ENCODE results near the gene PUS7L.
"Not testable (repeated sequence)": the region's sequence is repeated elsewhere in the genome, so short reads cannot be mapped to it uniquely, and the experiment has no call there.

The PUS7L gene, protein sequence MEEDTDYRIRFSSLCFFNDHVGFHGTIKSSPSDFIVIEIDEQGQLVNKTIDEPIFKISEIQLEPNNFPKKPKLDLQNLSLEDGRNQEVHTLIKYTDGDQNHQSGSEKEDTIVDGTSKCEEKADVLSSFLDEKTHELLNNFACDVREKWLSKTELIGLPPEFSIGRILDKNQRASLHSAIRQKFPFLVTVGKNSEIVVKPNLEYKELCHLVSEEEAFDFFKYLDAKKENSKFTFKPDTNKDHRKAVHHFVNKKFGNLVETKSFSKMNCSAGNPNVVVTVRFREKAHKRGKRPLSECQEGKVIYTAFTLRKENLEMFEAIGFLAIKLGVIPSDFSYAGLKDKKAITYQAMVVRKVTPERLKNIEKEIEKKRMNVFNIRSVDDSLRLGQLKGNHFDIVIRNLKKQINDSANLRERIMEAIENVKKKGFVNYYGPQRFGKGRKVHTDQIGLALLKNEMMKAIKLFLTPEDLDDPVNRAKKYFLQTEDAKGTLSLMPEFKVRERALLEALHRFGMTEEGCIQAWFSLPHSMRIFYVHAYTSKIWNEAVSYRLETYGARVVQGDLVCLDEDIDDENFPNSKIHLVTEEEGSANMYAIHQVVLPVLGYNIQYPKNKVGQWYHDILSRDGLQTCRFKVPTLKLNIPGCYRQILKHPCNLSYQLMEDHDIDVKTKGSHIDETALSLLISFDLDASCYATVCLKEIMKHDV

DNA sequence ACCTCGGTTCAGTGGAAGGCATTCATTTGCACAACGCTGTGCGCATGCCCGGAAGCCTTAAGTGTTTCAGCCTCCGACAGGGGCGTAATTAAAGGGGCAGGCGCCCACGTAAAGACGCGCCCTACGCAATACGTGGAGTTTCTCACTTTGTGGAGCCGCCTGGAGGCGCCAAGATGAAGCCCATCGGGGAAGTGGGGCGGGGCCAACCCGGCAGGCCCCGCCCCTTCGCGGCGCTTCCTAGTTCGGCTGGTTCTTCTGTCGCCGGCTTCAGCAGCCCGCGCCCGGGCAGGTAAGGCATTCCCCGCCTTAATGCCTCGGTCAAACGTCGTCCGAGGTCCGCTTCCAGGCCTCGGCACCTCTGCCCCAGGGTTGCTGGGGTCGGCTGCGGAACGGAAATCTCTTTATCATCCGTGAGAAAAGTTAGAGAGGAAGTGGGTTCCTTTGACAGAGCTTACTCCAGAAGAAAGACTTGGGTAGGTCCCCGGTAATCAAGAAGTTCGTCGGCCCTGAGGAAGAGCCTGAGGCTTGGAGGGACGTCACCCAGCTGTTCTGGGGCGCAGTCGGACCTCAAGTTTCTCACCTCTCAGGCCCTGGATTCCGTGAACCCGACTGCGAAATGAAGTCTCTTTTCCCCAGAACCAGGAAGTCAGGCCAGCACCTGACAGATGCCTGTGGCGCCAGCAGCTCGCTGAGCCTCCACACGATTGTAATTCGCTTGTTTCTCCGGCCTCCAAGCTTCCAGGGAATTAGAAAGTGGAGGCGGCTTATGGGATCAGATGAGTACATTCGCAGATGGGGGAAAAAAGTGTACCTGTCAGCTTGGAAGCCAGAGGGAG is at the start of gene PUS7L, which contains the start of gene IRAK4:
Gene PUS7L (minus strand): TSS at position 63 of the 836 bp plus-strand sequence. CDS start 3,545 bp downstream, outside the sequence.
Gene IRAK4 (plus strand): TSS at position 224 of the 836 bp plus-strand sequence. CDS start 9,161 bp downstream, outside the sequence.
- peak; percentile 91 to 92 for DNase-seq (ENCODE audit: low read depth in 2 of 2)

DNA sequence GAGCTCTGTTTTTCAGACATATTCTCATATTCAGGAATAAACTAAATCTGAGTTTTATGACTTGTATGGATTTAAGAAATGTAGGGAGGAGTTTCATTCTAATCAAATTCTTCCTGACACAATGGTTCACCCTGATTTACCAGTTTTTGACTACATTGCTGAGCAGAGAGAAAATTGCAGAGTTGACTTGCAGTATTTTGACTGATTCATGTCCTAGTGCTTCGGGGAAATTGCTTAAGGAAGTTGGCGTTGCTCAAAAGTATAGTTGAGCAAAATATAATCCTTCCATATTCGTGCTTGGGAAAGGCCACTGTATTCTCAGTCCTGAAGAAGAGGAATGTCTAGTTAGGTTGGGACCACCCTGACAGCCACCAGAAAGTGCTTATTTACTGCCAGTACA is 48.8 kb upstream of the PUS7L start:
- DNase-seq (ENCODE audit: low read depth in 2 of 2) = no peak

DNA sequence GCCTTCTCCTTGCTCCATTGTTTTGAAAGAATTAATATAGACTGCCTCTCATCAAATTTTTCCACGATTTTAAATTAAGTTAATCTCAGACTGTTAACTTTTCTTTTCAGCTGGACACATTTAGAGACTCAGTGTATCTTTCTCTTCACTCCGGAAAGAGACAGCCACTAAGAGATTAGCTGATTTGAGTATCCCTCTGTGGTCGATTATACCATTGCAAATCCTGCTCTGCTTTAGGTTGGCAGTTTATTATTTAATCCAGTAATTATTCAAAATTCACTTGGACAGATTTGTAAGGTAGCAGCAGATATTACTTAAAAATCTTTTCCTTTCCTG is 48.1 kb upstream of the PUS7L start:
- no peak for DNase-seq (ENCODE audit: low read depth in 2 of 2)

DNA sequence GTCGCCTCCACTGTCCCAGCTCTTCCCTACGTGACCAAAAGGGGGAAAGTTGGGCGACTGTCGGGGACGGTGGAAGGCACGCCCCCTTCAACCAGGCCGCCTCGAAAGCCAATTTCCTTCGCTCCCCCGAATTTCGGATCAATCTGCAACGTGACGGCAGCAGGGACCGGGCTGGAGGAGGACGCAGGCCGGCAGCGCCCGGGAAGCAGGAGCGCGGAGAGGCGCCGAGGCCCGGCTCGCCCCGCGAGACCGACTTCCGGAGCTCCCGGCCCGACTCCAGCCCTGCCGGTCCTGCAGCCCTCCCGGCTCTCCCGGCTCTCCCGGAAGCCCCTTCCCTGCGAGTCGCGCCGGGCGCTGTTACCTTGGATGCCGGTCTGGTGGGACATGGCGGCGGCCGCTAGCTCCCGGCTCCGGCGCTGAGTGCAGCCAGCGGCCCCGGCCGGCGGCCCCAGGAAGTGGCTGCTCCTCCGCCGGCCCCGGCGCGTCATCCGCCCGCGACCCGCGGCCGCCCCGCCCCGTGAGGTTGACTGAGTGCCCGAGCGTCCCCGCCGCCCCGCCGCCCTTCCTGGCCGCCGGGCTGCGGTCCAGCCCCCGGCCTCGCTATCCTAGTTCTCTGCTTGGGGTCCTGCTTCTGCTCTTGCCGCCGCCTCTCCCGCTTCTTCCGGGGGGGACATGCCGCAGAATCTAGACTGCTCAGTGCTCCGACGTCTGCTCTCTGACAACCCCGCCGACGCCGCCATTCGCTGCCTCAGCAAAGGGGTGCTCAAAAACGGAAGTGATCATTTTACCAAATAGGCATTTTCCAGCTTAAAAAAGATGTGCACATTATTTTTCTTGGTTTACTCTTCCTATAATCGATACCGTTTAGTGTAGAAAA is 47.5 kb upstream of the PUS7L start, which contains the start of gene TWF1:
Gene TWF1 (minus strand): TSS at position 458 of the 877 bp plus-strand sequence. CDS start 72 bp downstream, at position 386.
- peak; percentile 82 to 84 for DNase-seq (ENCODE audit: low read depth in 2 of 2)

DNA sequence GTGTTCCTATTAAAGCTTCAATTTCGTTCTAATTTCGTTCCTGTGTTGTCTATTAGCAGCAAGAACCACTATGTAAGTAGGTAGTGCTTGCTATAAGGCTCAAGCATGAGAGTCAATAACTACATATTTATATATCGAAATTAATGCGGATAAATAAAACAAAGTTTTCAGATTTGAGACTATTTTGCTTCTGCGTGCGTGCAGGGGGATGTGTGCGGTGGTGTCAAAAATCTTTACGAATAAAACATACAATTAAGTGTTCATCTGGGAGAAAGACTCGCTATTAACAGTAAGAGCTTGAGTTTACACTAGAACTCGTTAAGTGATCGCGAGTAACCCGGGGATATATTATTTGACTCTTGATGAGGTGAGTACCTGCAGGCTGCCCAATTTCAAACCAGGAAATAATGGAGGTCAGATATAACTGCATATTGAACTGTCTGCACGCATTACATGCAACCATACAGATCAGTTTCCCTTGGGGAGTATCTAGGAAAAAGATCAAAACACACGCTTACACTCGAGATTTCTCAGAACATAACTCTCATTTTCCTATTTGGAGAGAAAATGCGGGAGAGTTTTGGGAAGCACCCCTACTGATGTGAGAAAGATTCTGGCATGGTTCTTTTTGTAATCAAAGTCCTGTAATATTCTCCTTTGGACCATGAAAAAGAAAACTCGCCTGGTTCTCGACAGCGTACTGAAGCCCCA is 46.7 kb upstream of the PUS7L start:
- no peak for DNase-seq (ENCODE audit: low read depth in 2 of 2)

DNA sequence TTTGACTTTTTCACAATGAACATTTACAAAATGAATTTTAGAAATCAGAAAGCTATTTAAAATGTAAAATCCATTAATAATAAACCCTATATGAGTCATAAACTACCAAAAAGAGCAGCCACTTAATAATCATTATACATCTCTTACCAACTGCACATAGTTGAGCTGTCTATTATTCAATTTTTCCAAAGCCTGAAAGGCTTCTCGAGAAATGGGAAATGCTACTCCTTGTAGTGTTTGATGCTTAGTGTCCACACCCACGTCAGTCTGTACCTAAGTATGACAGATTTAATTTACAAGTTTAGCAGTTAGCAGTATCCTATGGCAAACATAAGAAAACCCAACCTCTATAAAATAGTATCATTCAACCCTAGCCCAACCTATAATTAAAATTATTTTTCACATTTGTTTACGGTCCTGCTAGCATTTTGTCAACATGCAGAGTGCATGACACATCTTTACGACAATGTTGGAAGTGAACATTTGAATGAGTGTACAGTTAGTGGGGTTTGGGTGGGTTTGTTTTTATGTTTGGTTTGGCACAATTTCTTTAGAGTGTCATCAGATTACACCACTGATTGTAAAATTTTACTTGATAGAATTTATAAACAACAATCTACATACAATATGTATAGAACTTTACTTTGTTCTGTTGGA is 39.1 kb upstream of the PUS7L start:
- no peak for DNase-seq (ENCODE audit: low read depth in 2 of 2)

DNA sequence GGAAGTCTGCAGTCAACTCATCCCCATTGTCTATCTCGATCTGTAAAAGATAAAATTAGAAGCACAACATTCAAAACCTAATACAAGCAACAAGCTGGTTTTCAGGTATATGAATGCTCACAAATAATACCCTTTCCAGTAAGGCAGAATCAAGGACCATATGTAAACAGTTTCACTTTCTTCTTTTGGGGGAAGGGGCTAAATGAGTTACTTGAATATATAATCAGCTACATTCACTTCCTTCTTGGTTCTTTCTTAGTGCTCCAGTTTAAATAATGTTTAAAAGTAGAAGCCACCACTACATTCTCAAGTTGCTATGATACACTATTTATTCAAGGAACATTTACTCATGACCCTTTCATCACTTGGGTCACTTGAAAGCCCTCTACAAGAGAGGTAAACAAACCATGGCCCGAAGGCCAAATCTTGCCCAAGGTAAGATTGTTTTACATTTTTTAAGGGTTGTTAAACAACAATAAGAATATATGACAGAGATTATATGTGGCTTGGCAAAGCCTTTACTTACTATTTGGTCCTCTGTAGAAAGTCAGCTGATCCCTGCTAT is 37.2 kb upstream of the PUS7L start:
- DNase-seq (ENCODE audit: low read depth in 2 of 2) = no peak

DNA sequence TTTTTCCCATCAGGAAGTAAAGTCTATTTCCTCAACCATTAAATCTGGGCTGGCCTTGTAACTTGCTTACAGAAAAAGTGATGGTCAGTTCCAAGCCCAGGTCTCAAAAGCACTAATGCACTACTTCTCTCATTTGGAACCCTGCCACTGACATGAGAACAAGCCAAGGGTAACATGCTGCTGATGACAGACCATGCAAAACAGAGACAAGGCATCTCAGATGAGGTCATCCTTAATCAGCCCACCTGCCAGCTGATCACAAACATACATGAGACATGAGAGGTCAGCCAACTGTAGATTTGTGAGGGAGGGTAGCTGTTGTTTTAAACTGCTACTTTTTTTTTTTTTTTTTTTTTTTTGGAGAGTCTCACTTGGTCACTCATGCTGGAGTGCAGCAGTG is 31.4 kb upstream of the PUS7L start:
- no peak for DNase-seq (ENCODE audit: low read depth in 2 of 2)

DNA sequence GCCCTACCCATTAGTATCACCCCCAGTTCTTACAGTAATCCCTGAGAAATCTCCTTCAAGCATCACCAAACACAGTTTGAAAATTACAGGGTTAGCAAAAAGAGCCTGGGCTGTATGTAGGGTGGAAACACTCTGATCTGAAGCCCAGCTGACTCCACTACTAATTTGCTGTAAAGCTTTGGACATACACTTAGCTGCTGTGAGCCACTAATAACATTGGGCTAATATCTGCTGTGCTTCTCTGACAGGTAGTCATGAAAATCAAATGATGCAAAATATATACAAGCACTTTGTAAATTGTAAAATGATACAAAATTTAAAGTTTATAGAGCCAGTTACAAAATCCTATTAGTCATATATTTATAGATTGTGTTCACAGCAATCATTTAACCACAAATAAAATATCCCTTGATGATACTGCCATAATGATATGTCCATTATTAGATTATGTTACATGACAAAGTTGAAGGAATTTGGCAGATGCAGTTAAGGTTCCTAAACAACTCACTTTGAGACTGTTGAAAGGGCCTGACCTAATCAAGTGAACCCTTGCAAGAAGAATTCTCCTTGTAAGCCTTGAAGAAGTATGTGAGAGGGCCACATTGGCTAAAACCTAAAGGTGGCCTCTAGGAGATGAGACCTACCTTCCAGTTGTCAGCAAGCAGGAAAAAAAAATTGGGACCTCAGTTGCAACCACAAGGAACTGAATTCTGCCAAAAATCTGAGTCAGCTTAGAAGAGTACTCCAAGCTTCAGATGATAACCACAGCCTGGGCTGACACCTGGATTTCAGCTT is 28.5 kb upstream of the PUS7L start:
- DNase-seq (ENCODE audit: low read depth in 2 of 2) = no peak

DNA sequence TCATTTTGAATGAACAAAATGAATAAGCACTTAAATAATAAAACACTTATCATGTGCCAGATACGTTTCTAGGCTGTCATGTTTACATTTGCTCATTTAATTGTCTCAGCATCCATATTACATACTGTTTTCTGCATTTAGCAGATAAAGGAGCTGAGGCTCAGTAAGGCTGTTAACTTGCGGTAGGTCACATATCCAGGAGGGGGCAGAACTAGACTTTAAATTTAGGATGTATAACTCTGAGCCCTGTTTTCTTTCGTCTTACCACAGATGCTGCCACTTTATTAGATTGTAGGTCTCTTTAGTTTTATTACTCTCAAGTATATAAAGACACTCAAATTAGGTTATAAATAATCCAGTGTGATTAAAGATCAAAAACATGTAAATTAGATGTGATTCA is 17.9 kb upstream of the PUS7L start:
- no peak for DNase-seq (ENCODE audit: low read depth in 2 of 2)

DNA sequence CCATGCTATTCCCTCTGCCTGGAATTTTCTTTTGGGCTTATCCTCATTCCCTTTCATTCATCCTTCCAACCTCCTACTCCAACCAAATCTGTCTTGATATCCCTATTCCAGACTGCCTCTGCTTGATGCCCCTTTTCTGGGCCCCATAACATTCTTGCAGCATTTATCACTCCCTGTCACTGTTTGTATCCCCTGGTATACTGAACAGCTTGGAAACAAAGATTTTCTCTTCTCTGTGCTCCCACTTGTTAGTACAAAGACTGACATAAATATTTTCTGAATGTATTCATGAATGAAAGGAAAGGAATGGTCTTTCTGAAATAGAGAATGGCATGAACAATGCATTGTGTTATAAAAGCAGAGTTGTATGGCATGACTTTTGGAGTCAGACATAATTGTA is 7.7 kb upstream of the PUS7L start:
- no peak for DNase-seq (ENCODE audit: low read depth in 2 of 2)

DNA sequence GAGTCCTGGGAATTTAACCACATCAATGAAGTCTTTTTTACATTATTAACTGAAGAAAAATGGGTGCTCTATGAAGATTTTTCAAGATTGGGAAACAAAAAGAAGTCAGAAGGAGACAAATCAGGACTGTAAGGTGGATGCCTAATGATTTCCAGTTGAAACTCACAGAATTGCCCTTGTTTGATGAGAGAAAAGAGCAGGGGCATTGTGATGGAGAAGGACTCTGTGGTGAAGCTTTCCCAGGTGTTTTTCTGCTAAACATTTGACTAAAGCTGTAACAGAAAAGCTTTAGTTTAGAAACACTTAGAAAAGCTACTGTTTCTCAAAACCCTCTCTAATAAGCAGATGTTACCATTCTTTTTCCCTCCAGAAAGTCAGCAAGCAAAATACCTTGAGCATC is 5.9 kb upstream of the PUS7L start:
- no peak for DNase-seq (ENCODE audit: low read depth in 2 of 2)

DNA sequence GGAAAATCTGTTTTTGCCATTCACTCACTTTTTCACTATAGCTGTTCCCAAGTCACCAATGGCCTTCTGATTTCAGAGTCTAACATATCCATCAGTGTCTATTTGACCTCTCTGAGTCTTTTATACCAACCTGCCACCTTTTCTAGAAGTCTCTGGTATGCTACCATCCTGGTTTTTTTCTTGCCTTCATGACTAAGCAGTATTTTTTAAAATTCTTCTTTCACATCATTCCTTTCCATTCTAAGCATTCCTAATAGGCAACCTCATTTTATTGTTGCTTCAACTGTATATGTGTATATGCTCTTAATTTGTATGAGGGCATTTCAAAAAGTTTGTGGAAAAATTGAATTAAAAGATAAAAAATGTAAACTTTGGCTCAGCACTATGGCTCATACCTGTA is 5.2 kb upstream of the PUS7L start:
- DNase-seq (ENCODE audit: low read depth in 2 of 2) = no peak

DNA sequence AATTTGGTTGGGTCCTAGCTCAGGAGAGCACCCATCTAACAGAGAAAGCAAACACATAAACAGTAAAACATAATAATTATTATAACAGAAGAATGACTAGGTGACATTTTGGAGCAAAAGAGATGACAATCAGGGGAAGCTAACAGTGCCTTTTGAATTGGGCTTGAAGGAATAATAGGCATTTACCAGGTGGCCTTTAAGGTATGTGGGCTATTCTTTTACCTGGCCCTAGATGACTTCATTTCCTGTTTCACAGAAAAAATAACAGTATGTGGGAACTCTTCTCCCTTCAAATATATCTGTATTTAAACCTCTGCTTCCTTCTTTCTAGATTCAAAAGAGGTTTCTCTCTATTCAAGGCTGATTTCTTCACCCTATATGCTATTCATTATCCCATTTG is 4.0 kb upstream of the PUS7L start:
- no peak for DNase-seq (ENCODE audit: low read depth in 2 of 2)

DNA sequence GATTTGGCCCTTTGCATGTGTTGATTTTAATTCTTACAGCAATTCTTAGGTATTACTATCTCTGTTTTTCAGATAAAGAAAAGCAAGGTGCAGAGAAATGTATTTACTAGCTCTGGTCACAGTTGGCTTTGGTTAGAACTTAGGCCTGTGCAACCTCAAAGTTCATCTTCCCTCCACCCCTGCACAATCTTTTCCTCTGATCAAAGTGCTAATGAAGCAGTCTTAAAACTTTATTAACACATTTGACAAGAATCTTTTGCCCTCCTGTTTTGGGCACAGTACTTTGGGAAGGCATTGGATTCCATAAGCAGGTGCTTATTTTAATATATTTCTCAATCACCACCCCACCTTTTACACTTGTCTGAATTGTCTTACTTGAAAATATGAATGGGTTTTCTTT is 2.9 kb upstream of the PUS7L start:
- no peak for DNase-seq (ENCODE audit: low read depth in 2 of 2)

DNA sequence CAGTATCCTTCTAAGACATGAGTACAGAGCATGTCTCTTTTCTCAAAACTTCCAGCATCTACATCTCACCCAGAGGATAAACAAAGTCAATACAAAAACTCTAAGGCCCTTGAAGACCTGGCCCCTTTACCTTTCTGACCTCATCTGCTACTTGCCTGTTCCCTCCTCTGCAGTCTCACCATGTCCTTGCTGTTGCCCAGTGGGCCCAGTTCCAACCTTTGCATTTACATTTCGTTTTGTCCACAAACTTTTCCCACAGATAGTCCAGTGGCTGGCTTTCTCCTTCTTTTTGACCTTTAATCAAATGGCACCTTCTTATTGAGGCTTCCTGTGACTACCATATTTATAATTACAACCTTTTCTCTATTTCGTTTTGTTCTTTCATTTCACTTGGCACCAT is 1.8 kb upstream of the PUS7L start:
- DNase-seq (ENCODE audit: low read depth in 2 of 2) = no peak

DNA sequence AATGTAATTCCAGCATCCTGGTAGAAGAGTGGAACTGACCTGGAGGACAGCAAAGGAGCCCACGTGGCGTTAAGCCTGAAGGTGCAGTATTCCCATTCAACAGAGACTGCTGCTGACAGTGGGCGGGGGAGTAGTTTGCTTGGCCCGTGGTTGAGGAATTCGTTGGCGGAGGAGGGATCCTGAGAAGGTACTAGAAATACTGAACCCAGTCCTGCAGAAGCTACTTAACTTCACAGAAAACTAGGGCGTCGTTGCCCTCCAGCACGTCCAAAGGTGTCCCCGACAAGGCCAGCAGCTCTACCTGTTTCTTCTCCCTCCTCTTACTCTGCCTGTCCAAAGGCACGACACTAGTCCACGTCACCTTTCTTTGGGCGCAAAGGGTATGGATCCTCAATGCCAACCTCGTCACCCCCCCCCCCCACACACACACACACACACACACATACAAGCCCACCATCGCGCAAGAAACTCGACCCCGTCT is 303 bp downstream of the PUS7L start:
- no peak for DNase-seq (ENCODE audit: low read depth in 2 of 2)

DNA sequence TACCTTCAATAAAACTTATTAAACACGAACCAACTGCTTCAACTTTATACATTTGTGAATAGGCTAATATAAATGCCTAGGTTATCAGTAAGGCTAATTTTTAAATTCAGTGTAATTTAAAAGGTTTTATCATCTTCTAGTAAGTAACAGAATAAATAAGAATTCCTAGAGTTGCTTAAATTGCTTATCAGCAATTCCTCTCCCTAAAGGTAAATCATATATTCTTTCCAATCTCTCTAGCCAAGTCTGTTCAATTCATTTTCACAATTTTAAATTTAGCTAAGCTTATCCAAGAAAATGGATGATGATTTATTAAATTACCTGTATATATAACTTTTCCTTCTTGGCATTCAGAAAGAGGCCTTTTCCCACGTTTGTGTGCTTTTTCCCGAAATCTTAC is 4.6 kb downstream of the PUS7L start:
- no peak for DNase-seq (ENCODE audit: low read depth in 2 of 2)

DNA sequence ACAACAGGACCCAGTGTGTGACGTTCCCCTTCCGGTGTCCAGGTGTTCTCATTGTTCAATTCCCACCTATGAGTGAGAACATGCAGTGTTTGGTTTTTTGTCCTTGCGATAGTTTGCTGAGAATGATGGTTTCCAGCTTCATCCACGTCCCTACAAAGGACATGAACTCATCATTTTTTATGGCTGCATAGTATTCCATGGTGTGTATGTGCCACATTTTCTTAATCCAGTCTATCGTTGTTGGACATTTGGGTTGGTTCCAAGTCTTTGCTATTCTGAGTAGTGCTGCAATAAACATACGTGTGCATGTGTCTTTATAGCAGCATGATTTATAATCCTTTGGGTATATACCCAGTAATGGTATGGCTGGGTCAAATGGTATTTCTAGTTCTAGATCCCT is 7.2 kb downstream of the PUS7L start:
- not testable (repeated sequence) for DNase-seq (ENCODE audit: low read depth in 2 of 2)
